Measurements from ENCODE around the gene PALD1.
"Not testable (repeated sequence)": the region's sequence is repeated elsewhere in the genome, so short reads cannot be mapped to it uniquely, and the experiment has no call there.

PALD1 gene

DNA sequence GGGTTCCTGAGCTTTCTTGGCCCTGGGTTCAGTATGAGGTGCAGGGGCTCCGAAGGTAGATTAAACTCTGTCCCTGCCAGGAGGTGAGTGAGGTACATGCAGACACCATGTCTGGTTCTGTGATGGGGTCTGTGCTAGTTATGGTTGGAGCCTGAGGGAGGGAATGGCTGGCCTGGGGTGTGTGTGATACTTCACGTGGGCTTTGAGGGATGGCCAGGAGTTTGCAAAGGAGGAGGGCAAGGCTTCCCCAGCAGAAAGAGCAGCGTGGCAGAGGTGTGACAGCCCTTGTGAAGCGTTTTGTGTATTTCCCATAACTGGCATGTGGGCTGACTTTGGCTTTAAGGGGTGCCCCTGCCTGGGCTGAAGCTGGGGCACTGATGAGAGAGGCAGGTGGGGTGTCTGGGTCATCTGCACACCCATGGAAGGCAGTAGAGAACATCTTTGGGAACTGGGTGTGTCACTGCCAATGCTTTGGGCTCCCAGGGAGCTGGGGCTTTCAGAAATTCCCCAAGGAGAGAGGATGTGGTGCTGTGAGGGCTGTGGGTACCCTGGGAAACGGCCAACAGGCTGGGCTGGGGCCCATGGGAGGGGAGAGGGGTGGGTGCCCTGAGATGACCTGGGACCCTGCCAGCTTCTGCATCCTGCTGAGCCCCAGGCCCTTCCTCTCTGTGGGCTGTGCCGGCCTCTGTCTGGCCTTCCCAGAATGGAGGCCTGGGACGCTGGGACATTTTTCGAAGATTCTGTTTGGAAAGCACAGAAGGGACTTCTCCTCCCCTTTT lies 4.6 kb downstream of the PALD1 start:
- no peak for DNase-seq

DNA sequence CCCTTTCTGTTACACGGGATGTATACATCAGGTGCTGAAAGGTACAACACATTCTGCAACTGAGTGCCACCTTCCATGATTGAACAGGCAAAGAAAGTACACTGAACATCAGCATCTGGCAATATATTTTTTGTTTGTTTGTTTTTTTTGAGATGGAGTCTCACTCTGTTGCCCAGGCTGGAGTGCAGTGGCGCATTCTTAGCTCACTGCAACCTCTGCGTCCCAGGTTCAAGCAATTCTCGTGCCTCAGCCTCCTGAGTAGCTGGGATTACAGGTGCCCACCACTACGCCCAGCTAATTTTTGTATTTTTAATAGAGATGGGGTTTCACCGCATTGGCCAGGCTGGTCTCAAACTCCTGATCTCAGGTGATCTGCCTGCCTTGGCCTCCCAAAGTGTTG lies 5.3 kb downstream of the PALD1 start:
- DNase-seq, result not testable (repeated sequence)

DNA sequence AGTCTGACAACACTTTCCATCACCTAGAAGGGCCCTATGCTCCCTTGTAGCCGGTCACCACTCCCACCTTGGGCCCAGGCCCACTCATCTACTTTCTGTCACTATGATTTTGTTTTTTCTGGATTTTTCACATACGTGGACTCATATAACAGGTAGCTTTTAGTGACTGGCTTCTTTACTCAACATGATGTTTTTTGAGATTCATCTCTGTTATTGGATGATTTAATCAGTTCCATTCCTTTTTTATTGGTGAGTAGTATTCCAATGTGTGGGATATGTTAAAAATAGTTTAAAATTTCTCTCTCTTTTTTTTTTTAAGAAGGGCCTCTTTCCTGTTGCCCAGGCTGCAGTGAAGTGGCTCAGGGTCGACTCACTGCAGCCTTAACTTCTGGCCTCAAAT lies 9.3 kb downstream of the PALD1 start:
- DNase-seq, result no peak

DNA sequence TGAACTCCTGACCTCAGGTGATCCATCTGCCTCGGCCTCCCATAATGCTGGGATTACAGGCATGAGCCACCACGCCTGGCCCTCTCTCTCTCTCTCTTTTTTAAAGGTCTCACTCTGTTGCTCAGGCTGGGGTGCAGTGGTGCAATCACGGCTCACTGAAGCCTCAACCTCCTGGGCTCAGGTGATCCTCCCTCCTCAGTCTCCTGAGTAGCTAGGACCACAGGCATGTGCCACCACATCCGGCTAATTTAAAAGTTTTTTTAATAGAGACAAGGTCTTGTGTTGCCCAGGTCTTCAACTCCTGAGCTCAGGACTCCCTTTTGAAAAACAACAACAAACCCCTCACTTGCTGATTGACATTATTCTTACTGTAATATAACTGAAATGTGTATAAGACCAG lies 11.6 kb downstream of the PALD1 start:
- DNase-seq, result no peak

DNA sequence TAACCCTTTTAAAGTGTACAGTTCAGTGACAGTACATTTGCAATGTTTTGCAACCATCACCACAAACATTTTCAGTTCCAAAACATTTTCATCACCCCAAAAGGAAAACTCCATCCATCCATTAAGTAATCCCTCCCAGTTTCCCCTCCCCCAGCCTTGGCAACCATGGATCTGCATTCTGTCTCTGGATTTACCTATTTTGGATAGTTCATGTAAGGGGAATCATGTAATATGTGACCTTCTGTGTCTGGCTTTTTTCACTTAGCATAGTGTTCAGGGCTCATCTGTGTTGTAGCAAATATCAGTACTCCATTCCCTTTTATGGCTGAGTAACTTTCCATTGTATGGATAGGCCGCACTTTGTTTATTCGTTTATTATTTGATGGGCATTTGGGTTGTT lies 13.0 kb downstream of the PALD1 start:
- DNase-seq, result no peak

- DNase-seq, result no peak
These were observed 14.5 kb downstream of the PALD1 start for GRCh38 chr10:70492786-70493659.

- DNase-seq, result no peak
These were observed 15.2 kb downstream of the PALD1 start for GRCh38 chr10:70493660-70494234.

DNA sequence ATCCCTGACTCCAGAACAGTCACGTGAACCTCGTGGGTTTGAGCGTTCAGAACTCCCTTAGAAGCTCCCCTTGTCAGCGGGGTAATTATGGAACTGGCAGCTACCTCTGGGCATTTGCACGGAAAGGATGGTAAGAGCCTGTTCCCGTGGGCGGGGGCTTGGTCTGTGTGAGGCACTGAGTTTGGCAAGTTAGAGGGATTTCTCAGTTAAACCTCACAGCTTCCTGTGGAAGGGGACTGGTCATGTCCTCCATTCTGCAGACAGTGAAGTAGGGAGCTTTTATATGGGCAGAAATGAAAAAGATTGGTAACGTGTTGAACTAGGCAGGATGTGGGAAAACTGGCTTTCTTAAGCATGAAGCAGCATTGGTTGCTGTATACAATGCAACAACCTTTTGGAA lies 16.0 kb downstream of the PALD1 start:
- no peak for DNase-seq

GRCh38 chr10:70494966-70495365 lies 16.4 kb downstream of the PALD1 start:
- DNase-seq, result no peak

DNA sequence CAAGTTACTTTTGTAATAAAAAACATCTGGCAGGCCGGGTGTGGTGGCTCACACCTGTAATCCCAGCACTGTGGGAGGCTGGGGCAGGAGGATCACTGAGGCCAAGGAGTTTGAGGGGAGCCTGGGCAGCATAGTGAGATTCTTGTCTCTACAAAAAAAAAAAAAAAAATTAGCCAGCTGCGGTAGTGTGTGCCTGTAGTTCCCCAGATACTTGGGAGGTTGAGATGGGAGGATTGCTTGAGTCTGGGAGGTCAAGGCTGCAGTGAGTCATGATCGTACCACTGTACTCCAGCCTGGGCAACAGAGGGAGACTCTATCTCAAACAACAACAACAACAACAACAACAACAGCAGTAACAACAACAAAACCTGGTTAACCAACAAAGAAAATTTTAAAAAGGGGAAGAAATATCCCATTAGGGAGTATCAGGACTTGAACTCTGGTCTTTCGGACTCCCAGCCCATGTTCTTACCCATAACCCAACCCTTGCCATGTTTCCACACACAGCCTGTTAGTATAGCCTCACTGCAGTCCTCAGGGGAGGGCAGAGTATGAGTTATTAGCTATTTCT lies 17.2 kb downstream of the PALD1 start:
- no peak for DNase-seq

DNA sequence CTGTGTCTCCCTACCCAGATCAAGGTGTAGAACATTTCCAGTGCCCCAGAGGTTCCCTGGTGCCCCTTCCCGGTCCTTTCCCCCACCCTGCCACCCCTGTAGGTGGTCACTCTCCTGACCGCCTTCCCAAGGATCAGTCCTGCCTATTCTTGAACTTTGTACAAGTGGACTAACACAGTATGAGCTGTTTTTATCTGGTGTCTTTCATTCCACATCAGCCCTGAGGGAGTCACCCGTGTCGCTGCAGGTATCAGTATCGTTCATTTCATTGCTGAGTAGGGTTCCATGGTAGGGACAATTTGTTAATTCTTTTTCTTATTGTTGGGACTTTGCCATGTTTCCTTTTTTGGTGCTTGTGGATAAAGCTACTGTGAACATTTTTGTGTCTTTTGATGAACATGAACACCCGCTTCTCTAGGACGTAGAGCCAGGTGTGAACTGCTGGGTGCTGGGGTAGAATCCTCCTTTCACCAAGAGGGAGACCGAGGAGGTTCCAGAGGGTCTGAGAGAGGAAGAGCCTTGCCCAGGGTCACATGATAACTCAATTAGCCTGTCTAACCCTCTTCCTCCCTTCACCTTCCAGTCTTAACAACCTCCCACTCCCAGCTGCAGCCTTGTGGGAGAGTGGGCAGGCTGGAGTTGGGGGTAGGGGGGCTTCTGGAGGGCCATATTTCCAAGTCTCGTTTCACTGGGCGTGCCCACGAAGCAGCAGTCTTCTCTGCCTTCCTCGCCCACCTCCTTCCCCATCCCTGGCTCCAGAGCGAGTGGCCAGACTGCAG lies 18.0 kb downstream of the PALD1 start:
- DNase-seq, result no peak

- no peak for DNase-seq
These were observed 18.6 kb downstream of the PALD1 start for GRCh38 chr10:70497120-70497545.

DNA sequence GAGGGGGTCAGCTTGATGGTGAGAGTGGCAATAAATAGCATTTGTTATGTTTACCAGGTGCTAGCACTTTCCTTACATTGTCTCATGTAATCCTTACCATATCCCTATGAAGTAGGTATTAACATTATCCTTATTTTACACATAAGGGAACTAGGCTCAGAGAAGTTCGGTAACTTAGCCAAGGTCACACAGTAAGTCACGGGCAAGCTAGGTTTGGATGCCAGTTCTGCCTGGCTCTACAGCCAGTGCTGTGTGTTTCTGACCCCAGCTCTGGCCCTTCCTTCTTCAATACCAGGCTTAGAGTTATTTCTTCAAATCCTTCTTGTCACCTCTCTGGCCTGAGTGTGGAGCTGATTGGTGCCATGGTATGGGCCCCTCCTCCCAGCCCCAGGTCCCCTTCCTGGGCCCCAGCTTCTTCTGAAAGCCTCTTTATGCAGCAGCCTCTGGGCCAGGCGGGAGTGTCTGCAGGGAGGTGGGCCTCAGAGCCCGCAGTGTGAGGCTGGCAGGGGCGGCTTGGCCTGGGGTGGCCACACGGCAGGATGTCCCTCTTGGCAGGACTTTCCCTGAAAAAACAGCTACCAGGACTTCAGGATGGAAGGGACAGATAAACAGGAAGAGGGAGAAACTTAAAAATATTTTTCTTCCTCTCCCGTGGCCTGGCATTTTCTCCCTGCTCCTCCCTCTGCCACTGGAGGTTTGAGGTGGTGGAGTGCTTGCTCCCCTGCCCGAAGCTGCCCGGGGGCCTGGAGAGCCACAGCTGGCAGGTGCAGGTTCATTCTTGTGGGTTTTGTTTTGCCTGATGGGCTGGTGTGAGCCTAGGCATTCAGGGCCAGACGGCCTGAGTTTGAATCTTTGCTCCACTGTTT lies 20.6 kb downstream of the PALD1 start:
- DNase-seq, result no peak

DNA sequence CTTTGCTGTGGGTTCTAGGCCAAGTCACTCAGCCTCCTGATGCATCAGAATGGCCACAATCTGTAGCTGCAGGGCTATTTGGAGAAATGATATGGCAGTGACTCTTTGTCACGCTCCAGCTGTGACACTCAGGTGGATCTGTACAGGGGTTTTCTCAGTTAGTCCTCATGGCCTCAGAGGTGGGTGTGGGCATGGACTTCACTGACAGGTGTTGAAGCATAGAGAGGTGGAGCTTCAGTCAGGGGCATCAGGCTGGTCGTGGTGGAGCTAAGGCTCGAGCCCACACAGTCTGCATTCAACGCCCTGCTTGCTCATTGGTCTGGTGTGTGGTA lies 21.2 kb downstream of the PALD1 start:
- no peak for DNase-seq

- DNase-seq, result no peak
These were observed 21.8 kb downstream of the PALD1 start for GRCh38 chr10:70500368-70500767.

GRCh38 chr10:70500812-70501301 lies 22.3 kb downstream of the PALD1 start:
- DNase-seq, result no peak

- no peak for DNase-seq
These were observed 23.8 kb downstream of the PALD1 start for GRCh38 chr10:70502406-70502805.

DNA sequence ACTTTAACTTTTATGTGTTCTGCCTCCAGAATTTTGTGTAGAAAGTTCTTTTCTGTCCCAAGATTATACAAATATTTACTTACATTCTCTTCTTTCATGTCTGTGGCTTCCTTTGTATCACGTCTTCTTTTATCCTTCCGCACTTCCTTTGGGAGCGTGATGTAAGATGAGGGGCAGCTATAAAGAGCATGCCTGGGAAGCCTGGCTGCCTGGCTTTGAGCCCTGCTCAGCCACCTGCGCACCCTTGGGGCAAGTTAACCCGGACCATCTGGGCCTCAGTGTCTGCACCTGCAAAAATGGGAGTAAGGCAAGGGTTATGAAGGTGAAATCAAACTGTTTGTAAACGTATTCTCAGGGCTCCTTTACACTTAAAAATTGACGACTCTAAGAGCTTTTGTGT lies 25.2 kb downstream of the PALD1 start:
- no peak for DNase-seq

DNA sequence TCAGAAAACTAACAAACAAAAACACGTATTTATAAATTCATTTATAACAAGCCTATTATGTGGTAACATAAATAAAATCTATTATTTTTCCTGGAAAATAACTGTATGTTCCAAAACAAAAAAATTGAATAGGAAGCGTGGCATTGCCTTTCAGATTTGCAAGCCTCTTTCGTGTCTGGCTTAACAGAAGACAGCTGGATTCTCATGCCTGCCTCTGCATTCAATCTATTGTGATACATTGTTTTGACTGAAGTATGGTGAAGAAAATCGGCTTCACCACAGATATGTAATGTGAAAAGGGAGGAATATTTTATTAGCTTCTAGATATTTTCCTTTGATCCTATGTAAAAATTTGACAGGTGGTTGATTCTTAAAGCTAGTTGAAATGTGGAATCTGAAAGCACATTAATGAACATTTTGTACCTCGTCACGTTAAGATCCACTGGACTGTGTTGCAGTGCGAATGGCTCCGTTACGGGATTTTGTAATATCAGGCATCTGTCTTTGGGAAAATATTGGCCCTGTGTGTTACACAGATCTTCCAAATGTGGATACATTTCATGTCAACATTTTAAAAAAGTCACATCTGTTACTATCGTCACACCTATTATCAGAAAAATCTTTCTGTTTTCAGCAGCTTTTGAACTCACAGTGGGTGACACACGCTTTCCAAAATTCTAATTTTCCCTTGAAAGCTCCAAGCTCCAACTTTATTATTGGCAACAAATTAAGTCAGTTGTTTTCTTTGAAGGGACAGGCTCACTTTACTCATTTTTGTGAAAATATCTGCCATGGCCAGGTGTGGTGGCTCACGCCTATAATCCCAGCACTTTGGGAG lies 26.2 kb downstream of the PALD1 start:
- DNase-seq, result no peak

DNA sequence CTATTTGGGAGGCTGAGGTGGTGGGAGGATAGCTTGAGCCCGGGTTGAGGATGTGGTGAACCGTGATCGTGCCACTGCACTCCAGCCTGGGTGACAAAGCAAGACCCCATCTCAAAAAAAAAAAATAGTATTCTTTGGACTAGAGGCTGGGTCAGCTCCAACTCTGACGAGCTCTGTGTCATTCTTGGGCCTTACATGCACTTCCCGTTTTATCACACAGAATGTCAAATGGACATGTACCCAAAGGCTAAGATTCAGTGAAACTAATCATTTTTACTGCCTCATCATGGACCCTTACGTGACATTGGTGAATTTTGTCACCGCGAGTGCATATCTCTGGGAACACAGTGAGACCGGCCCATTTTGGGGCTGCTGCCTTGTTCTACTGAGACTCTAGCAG lies 27.3 kb downstream of the PALD1 start:
- no peak for DNase-seq

- DNase-seq, result no peak
These were observed 29.4 kb downstream of the PALD1 start for GRCh38 chr10:70507966-70508365.
